Hematopoietic multipotent progenitor cell treated with erythropoietin and hydrocortisone succinate and interleukin-3 and kit ligand, for 4 days (in vitro differentiated cells): ENCODE data around the gene TMEM196.

Experiments used
- DNase-seq: peaks from one replicate; pipeline ENCODE4 v3.0.0-alpha.2; 2015

TMEM196 gene

GRCh38 chr7:19772841-19773760, at the start of gene TMEM196:
Gene TMEM196 (minus strand): TSS chr7:19773617. CDS start chr7:19772696, 921 bp downstream.
- DNase-seq, result peak; percentile 63

- DNase-seq, result no peak
These were observed 42.7 kb upstream of the TMEM196 start for GRCh38 chr7:19816128-19816527.

- no peak for DNase-seq
These were observed 42.1 kb upstream of the TMEM196 start for GRCh38 chr7:19815546-19815945.

GRCh38 chr7:19814776-19815175, 41.4 kb upstream of the TMEM196 start:
- DNase-seq, result no peak

GRCh38 chr7:19811386-19811785, 38.0 kb upstream of the TMEM196 start:
- DNase-seq, result no peak

- no peak for DNase-seq
These were observed 25.6 kb upstream of the TMEM196 start for GRCh38 chr7:19798986-19799385.

- no peak for DNase-seq
These were observed 10.1 kb upstream of the TMEM196 start for GRCh38 chr7:19783541-19783940.

- DNase-seq, result no peak
These were observed 3.6 kb upstream of the TMEM196 start for GRCh38 chr7:19776981-19777380.

GRCh38 chr7:19775578-19775977, 2.2 kb upstream of the TMEM196 start:
- DNase-seq, result no peak

GRCh38 chr7:19772306-19772705, 1.1 kb downstream of the TMEM196 start:
- no peak for DNase-seq

- DNase-seq, result no peak
These were observed 10.8 kb downstream of the TMEM196 start for GRCh38 chr7:19762631-19763030.

- peak; percentile 75 for DNase-seq
These were observed 18.8 kb downstream of the TMEM196 start for GRCh38 chr7:19754521-19755116.

- no peak for DNase-seq
These were observed 21.4 kb downstream of the TMEM196 start for GRCh38 chr7:19752020-19752419.

GRCh38 chr7:19749658-19750057, 23.8 kb downstream of the TMEM196 start:
- no peak for DNase-seq

GRCh38 chr7:19747740-19748339, 25.6 kb downstream of the TMEM196 start:
- DNase-seq, result peak; percentile 67

GRCh38 chr7:19744075-19744474, 29.3 kb downstream of the TMEM196 start:
- DNase-seq, result no peak

- DNase-seq, result no peak
These were observed 44.7 kb downstream of the TMEM196 start for GRCh38 chr7:19728716-19729115.

- DNase-seq, result no peak
These were observed 47.6 kb downstream of the TMEM196 start for GRCh38 chr7:19725770-19726169.

- DNase-seq, result no peak
These were observed 57.9 kb downstream of the TMEM196 start for GRCh38 chr7:19715499-19715898.

- DNase-seq, result peak; percentile 82
These were observed 59.7 kb downstream of the TMEM196 start for GRCh38 chr7:19713676-19714075.

GRCh38 chr7:19709249-19709578, 64.2 kb downstream of the TMEM196 start:
- DNase-seq, result no peak

GRCh38 chr7:19708397-19709248, 64.8 kb downstream of the TMEM196 start, which contains the start of gene POLR1F:
Gene POLR1F (minus strand): TSS chr7:19709037. CDS start chr7:19709016, 21 bp downstream.
- DNase-seq, result peak; percentile 97

GRCh38 chr7:19707240-19707639, 66.2 kb downstream of the TMEM196 start:
- DNase-seq, result peak; percentile 11
